ENCODE results near the gene TRAF3IP3. TPM values are rescaled to one million over a fixed set of nuclear protein-coding genes. Genes with fewer than 3 reads are reported as not detected.

TRAF3IP3 gene
- total RNA-seq, 1 experiment from 2014 or later, result not detected

DNA sequence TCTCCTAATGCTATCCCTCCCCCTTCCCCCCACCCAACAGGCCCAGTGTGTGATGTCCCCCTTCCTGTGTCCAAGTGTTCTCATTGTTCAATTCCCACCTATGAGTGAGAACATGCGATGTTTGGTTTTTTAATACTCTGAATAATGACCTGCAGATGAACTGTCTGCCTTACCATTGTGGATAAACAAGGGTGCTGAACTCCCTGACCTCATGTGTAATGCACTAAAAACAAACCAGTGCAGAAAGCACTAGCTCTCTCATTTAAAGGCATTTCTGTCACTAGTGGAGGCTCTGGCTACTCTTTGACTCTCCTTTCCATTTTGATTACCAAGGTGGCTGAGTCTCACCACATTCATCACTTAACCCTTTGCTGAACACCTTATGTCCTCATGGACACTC is 23.1 kb upstream of the TRAF3IP3 start:
- no peak for DNase-seq
- no peak for TF ChIP-seq CTCF (IDR thresholded peaks at IDR 0.05; ENCODE audit: insufficient read depth in 1 of 2, low read depth in 1 of 2, low read length in 1 of 2, severe bottlenecking in 1 of 2, unreplicated experiment in 1 of 2)
- H3K9me3 ChIP-seq, result no peaks in the 10 kb centered on the region
- H3K4me3 ChIP-seq (ENCODE audit: low read depth, low read length), result no peak overlapping the region
- no peak overlapping the region for H3K27ac Mint-ChIP-seq (ENCODE audit: unreplicated experiment)
- intact Hi-C loops (cut with micrococcal nuclease; ENCODE audit: unreplicated experiment), result no loop called here
- no peaks in the 10 kb centered on the region; the same call in 1 of the 2 replicates for H3K27me3 ChIP-seq (replicated peaks; ENCODE audit: control insufficient read depth, insufficient read depth, low read length)
- POLR2A ChIA-PET, result no interaction called here
- no peaks in the 10 kb centered on the region for H3K36me3 Mint-ChIP-seq (ENCODE audit: insufficient read depth, unreplicated experiment)
- no peaks in the 10 kb centered on the region for H3K36me3 ChIP-seq (ENCODE audit: control insufficient read depth, insufficient read depth, low read length)
- no peaks in the 10 kb centered on the region for H3K4me1 ChIP-seq
- CTCF ChIA-PET, result no interaction called here
- no peak overlapping the region for H3K4me3 Mint-ChIP-seq (ENCODE audit: unreplicated experiment)
- H3K9me3 Mint-ChIP-seq (ENCODE audit: unreplicated experiment), result no peaks in the 10 kb centered on the region
- no peaks in the 10 kb centered on the region for H3K4me1 Mint-ChIP-seq (ENCODE audit: low read depth, unreplicated experiment)
- BruUV-seq (replicated peaks), result no TSS peak
- H3K27me3 Mint-ChIP-seq (ENCODE audit: insufficient read depth, unreplicated experiment), result peaks cover 10% of the 10 kb centered on the region

DNA sequence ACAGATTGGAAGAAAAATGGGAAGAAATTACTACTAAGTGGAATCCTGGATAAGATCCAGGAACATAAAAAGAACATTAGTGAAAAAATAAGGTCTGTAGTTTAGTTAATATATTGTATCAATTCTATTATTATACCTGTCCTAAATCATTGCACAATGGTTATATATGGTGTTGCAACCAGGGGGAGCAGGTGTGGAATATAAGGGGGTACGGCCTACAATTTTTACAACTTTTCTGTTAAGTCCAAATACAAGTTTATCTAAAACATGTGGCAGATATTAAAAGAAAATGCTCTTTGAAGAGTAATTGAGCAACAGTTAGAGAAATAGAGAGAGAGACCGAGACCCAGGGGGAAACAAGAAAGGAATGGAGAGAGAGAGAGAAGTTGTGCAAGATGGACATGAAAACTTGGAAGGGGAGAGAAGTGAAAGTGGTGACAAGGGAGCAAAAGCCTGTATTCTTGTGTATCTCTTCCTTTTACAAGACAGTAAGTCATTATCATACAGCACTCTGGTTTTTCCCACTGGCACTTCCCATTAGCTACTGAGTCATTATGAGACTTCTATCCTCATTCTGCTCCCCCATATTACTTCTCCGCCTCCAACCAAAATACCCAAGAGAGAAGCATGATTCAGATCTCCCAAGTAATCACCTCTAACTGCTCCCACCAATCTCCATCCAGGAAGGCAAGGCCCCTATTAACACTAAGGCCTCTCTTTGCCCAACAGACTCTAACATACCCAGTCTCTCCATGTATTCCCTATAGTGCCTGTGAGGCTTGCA is 22.3 kb upstream of the TRAF3IP3 start:
- TF ChIP-seq CTCF (IDR thresholded peaks at IDR 0.05; ENCODE audit: insufficient read depth in 1 of 2, low read depth in 1 of 2, low read length in 1 of 2, severe bottlenecking in 1 of 2, unreplicated experiment in 1 of 2), result no peak
- intact Hi-C loops (cut with micrococcal nuclease; ENCODE audit: unreplicated experiment), result no loop called here
- BruUV-seq (replicated peaks), result no TSS peak
- Mint-ChIP-seq H3K4me3 (ENCODE audit: unreplicated experiment) (no peak overlapping the region), H3K9me3 (ENCODE audit: unreplicated experiment) (no peaks in the 10 kb centered on the region), H3K27me3 (ENCODE audit: insufficient read depth, unreplicated experiment) (peaks cover 9% of the 10 kb centered on the region), H3K27ac (ENCODE audit: unreplicated experiment) (no peak overlapping the region), H3K36me3 (ENCODE audit: insufficient read depth, unreplicated experiment) (no peaks in the 10 kb centered on the region), H3K4me1 (ENCODE audit: low read depth, unreplicated experiment) (no peaks in the 10 kb centered on the region)
- Histone ChIP-seq H3K4me1 (no peaks in the 10 kb centered on the region), H3K27me3 (replicated peaks; ENCODE audit: control insufficient read depth, insufficient read depth, low read length) (no peaks in the 10 kb centered on the region), H3K4me3 (ENCODE audit: low read depth, low read length) (no peak overlapping the region), H3K36me3 (ENCODE audit: control insufficient read depth, insufficient read depth, low read length) (no peaks in the 10 kb centered on the region), H3K9me3 (no peaks in the 10 kb centered on the region)
- POLR2A ChIA-PET, result no interaction called here
- no peak for DNase-seq
- CTCF ChIA-PET, result no interaction called here

DNA sequence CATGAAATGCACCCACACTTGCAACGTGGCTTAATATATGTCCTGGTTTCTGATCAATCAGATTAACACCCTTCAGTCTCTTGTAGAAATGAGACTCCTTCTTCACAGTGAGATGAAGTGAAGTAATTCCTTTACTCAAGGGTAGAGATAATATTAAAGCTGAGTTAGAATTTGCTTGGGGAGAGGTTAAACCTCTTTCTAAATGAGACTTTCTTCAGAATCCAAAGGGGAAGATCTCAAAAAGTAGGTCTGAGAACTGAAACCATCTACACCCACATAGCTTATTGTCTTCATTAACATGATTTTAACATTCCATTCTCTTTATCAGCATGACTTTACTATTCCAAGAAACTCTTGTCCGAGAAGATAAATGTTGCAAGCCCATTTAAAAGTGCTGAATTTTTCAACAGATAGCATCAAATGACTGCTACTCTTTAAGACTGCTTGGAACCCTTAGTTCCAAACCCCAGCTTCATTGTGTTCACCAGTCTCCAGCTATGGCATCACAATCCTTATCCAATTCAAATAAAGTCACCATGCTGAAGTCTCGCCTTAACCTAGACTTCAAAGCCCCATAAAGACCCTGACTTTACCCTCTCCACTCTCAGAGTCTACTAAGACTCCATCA is 19.2 kb upstream of the TRAF3IP3 start:
- Mint-ChIP-seq H3K4me3 (ENCODE audit: unreplicated experiment) (no peak overlapping the region), H3K36me3 (ENCODE audit: insufficient read depth, unreplicated experiment) (no peaks in the 10 kb centered on the region), H3K27me3 (ENCODE audit: insufficient read depth, unreplicated experiment) (peaks cover 9% of the 10 kb centered on the region), H3K4me1 (ENCODE audit: low read depth, unreplicated experiment) (no peaks in the 10 kb centered on the region), H3K9me3 (ENCODE audit: unreplicated experiment) (no peaks in the 10 kb centered on the region), H3K27ac (ENCODE audit: unreplicated experiment) (no peak overlapping the region)
- H3K36me3 ChIP-seq (ENCODE audit: control insufficient read depth, insufficient read depth, low read length), result no peaks in the 10 kb centered on the region
- no peaks in the 10 kb centered on the region for H3K27me3 ChIP-seq (replicated peaks; ENCODE audit: control insufficient read depth, insufficient read depth, low read length)
- no TSS peak for BruUV-seq (replicated peaks)
- DNase-seq, result no peak
- no peaks in the 10 kb centered on the region for H3K9me3 ChIP-seq
- H3K4me1 ChIP-seq, result no peaks in the 10 kb centered on the region
- intact Hi-C loops (cut with micrococcal nuclease; ENCODE audit: unreplicated experiment), result no loop called here
- TF ChIP-seq CTCF (IDR thresholded peaks at IDR 0.05; ENCODE audit: insufficient read depth in 1 of 2, low read depth in 1 of 2, low read length in 1 of 2, severe bottlenecking in 1 of 2, unreplicated experiment in 1 of 2), result no peak
- no peak overlapping the region for H3K4me3 ChIP-seq (ENCODE audit: low read depth, low read length)
- ChIA-PET CTCF (no interaction called here), POLR2A (no interaction called here)

Data from Caco-2 (cell line).